Coronary artery (tissue), 2 donors: ENCODE measurements around the gene ANKS3.
A peak's percentile ranks its signal among the peaks of the same experiment; 100 is the strongest.

Experiments
- DNase-seq: peaks from one replicate; pipeline ENCODE4 v3.0.0-alpha.2; 2017; ENCODE audit warnings: low spot score
- H3K27ac ChIP-seq, 2 donors: fragments of 200-600 bp; sonication (generic); one replicate each; pipeline ENCODE4 v1.5.1; 2016 to 2019
- H3K4me3 ChIP-seq: fragments of 200-600 bp; sonication (generic); 2 replicates; pipeline ENCODE4 v1.5.1; 2016; ENCODE audit warnings: mild to moderate bottlenecking, moderate library complexity
- TF ChIP-seq, protein P1 (sequence below): fragments of 200-600 bp; sonication (generic); IDR thresholded peaks from one replicate; pipeline ENCODE4 v1.5.1; 2019; ENCODE audit warnings: antibody characterized with exemption

Gene ANKS3, protein sequence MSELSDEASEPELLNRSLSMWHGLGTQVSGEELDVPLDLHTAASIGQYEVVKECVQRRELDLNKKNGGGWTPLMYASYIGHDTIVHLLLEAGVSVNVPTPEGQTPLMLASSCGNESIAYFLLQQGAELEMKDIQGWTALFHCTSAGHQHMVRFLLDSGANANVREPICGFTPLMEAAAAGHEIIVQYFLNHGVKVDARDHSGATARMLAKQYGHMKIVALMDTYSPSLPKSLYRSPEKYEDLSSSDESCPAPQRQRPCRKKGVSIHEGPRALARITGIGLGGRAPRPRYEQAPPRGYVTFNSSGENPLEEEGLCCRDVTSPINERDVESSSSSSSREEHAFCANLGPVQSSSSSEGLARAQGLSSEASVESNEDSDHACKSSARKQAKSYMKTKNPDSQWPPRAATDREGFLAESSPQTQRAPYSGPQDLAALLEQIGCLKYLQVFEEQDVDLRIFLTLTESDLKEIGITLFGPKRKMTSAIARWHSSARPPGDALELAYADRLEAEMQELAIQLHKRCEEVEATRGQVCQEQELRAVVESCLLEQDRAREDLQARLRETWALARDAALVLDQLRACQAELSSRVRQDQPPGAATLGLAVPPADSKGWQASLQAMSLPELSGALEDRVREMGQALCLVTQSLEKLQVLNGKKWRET

DNA sequence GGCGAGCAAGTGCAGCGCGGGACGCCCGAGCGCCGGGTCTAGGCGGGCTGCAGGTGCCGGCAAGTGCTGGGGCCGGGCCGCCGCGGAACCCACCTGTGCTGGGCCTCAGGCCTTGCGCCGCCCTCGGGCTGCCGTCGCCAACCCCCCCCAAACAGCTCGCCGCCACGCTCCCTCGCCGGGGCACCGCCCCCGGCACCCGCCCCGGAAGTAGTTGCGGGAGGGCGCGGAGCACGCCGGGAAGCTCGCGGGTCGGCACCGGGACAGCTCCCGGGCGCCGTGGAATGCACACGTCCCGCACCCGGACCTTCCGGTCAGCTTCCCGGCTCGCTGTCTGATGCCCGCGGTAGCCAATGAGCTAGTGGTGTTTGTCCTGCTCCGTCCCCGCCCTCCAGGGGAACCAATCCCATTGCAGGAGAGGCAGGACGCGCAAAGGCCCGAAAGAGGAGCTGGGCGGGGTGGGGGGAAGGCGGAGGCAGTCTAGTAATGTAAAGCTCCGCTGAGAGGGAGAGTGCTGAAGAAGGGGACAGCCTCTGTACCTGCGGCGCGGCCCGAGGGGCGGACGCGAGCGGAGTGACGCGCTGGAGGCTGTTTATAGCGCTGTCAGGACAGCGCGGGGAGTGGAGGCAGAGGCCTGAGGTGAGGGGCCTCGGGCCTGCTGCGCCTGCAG lies at the start of gene ANKS3, which contains the start of gene DNAAF8:
Gene ANKS3, minus strand, starts transcription at position 209 of the 667 bp plus-strand sequence. CDS start 4,122 bp downstream, outside the sequence.
Gene DNAAF8, plus strand, starts transcription at position 475 of the 667 bp plus-strand sequence. CDS start 1,978 bp downstream, outside the sequence.
- peak within 1 kb of the TSS; percentile 39 to 90 for H3K27ac ChIP-seq
- TF ChIP-seq, protein P1, sequence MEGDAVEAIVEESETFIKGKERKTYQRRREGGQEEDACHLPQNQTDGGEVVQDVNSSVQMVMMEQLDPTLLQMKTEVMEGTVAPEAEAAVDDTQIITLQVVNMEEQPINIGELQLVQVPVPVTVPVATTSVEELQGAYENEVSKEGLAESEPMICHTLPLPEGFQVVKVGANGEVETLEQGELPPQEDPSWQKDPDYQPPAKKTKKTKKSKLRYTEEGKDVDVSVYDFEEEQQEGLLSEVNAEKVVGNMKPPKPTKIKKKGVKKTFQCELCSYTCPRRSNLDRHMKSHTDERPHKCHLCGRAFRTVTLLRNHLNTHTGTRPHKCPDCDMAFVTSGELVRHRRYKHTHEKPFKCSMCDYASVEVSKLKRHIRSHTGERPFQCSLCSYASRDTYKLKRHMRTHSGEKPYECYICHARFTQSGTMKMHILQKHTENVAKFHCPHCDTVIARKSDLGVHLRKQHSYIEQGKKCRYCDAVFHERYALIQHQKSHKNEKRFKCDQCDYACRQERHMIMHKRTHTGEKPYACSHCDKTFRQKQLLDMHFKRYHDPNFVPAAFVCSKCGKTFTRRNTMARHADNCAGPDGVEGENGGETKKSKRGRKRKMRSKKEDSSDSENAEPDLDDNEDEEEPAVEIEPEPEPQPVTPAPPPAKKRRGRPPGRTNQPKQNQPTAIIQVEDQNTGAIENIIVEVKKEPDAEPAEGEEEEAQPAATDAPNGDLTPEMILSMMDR = no peak
- DNase-seq = peak; percentile 98
- peak within 1 kb of the TSS; percentile 83 for H3K4me3 ChIP-seq

DNA sequence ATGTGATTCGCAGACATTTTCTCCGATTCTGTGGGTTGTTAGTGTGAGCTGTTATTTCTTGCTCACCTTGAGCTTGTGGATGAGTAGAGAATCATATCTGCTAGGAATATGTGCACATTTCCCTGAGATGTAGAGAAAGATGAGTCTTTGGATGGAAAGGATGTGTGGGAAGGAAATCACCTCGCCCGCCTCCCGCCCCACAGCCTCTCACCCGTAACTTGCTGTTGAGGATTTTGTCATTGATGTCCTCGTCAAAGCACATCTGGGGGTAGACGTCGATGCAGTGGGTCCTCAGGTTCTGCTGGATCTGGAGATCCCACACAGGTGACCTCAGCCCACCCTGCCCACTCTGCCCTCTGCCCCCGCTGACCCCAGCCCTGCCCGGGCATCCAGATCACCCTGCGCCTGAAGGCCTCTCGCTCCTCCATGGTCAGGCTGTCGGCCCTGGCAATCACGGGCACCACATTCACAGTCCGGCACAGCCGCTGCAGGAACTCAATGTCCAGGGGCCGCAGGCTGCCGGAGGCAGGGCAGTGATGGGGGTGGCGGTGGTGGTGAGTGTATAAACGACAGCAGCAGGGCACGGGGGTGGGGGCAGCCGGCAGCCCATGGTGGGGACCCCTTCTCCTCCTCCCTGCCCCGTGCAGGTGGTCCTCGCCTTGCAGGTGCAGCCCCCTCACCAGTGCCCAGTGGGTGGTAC lies 49.3 kb upstream of the ANKS3 start:
- DNase-seq = no peak
- no peak overlapping the region for H3K27ac ChIP-seq
- TF ChIP-seq, protein P1 = no peak

DNA sequence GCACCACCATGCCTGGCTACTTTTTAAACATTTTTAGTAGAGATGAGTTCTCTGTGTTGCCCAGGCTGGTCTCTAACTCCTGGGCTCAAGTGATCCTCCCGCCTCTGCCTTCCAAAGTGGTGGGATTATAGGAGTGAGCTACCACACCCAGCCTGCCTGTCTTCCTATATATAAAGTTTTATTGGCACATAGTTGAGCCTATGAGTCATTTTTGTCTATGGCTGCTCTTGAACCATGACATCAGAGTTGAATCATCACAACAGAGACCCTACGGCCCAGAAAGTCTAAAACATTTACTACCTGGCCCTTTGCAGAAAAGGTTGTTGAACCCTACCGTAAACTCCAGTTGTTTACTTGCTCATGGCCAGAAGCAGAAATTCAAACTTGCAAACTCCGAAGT lies 46.2 kb upstream of the ANKS3 start:
- no peak for DNase-seq
- Histone ChIP-seq H3K27ac (no peak overlapping the region), H3K4me3 (no peak overlapping the region)
- TF ChIP-seq, protein P1 = no peak

More for the DNA sequence above, 49.3 kb upstream of the ANKS3 start:
- no peak overlapping the region for H3K4me3 ChIP-seq

DNA sequence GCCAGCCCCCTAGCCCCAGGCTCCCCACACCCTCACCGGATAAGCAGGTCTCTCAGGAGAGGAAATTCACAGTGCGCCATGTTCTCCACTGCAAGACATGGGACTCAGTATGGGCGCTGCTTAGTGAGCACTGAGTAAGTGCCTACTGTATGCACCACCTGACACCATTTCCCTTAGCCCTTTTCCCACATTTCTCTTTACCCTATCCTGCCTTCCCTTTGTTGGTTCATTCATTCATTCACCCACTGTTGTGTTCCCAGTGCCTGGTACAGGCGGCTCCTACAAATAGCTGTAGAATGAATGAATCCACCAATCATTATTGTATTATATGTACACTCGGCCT lies 44.0 kb upstream of the ANKS3 start:
- no peak for DNase-seq
- Histone ChIP-seq H3K27ac (no peak overlapping the region), H3K4me3 (no peak overlapping the region)
- TF ChIP-seq, protein P1 = no peak

DNA sequence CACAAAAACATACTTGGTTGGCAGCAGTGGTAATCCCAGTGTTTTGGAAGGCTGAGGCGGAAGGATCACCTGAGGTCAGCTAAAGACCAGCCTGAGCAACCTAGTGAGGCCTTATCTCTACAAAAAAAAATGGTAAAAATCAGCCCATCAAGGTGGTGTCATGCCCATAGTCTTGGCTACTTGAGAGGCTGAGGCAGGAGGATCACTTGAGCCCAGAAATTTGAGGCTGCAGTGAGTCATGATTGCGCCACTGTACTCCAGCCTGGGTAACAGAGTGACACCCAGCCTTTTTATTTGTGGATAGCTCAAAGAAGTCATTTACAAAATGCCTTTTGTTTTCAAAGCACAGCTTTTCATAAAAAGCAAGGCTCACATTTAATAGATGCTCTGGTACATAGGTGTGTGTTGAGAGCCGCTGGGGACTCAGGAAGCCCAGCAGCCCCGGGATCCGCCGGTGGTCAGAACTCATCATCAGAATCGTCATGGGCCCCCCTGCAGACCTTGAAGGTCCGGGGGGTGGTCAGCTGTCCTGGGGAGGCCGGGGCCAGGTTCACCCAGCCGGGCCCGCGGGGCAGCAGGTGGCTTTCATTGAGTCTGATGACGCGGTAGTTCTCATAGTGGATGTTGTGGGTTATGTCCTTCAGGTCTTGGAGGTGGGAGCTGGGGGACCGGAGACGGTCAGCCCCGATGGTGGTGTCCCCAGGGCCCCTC lies 43.4 kb upstream of the ANKS3 start:
- TF ChIP-seq, protein P1 = no peak
- H3K27ac ChIP-seq = no peak overlapping the region
- DNase-seq = no peak
- no peak overlapping the region for H3K4me3 ChIP-seq

DNA sequence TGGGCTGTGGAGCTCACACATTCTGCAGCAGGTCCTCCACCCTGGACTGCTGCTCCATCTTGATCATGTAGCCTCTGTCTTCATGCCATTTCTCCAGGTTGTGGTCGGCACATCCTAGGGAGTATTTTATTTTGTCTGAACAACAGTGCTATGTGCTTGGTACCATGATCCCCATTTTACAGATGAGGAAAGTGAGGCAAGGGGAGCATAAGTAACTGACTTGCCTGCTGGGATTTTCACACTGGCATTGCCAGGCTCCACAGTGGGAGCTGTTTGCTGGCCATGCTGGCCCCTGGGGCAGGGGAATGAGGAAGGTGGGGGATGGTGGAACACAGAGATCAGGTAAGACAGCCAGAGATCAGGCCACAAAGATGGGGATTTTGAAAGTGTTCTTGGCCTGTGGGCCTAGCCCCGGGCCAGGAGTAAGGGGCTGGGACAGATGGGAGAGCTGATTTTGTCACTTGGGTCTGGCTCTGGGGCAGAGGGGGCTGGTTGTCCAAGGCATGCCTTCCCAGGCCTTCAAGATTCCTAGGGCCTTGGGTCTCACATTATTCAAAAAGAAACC lies 42.2 kb upstream of the ANKS3 start:
- H3K4me3 ChIP-seq = no peak overlapping the region
- DNase-seq = no peak
- TF ChIP-seq, protein P1 = no peak
- H3K27ac ChIP-seq = no peak overlapping the region
